ENCODE results near the gene ARHGAP23. TPM values are rescaled to one million over a fixed set of nuclear protein-coding genes. Genes with fewer than 3 reads are reported as not detected.
"Not testable (repeated sequence)": the region's sequence is repeated elsewhere in the genome, so short reads cannot be mapped to it uniquely, and the experiment has no call there.

ARHGAP23 gene
- total RNA-seq, 4 donors from 2014 or later: 2.6 to 119 (median 15.2) TPM

GRCh38 chr17:38484242-38485145 lies 56.2 kb downstream of the ARHGAP23 start:
- intact Hi-C loops (cut with DNase I; ENCODE audit: low total_unique reads): loop anchor here (5.0 kb wide), 1 partner anchor 42 kb away; no protein-coding TSS in a partner anchor
- not testable (repeated sequence) for H3K27me3 ChIP-seq, H3K4me1 ChIP-seq, H3K9me3 ChIP-seq, H3K4me3 ChIP-seq, H3K36me3 ChIP-seq
- TF ChIP-seq CTCF (IDR thresholded peaks at IDR 0.05): peak; percentile 83 to 93 (median 90)
- H3K27ac ChIP-seq: peak overlapping the region; percentile 69 to 87
- DNase-seq: peak; percentile 83 to 84

GRCh38 chr17:38485146-38485468 lies 56.8 kb downstream of the ARHGAP23 start:
- Histone ChIP-seq H3K36me3 (no peaks in the 10 kb centered on the region), H3K4me3 (no peak overlapping the region), H3K9me3 (no peaks in the 10 kb centered on the region), H3K27ac (peak overlapping the region; percentile 58 to 87), H3K27me3 (no peaks in the 10 kb centered on the region), H3K4me1 (no peaks in the 10 kb centered on the region)
- no peak for DNase-seq
- intact Hi-C loops (cut with DNase I; ENCODE audit: low total_unique reads): no loop called here
- TF ChIP-seq POLR2A (IDR thresholded peaks at IDR 0.05) (no peak), CTCF (IDR thresholded peaks at IDR 0.05) (no peak)

GRCh38 chr17:38485681-38486298 lies 57.5 kb downstream of the ARHGAP23 start:
- DNase-seq; H3K4me3 ChIP-seq; H3K4me1 ChIP-seq; H3K27me3 ChIP-seq; intact Hi-C loops (cut with DNase I; ENCODE audit: low total_unique reads); H3K36me3 ChIP-seq; H3K9me3 ChIP-seq: not testable (repeated sequence)
- H3K27ac ChIP-seq: peak overlapping the region; percentile 58 to 87

- H3K27ac ChIP-seq; H3K4me1 ChIP-seq; H3K27me3 ChIP-seq; intact Hi-C loops (cut with DNase I; ENCODE audit: low total_unique reads); H3K4me3 ChIP-seq; H3K9me3 ChIP-seq; H3K36me3 ChIP-seq; DNase-seq: not testable (repeated sequence)
Measured at GRCh38 chr17:38489774-38490173, 61.5 kb downstream of the ARHGAP23 start.

- intact Hi-C loops (cut with DNase I; ENCODE audit: low total_unique reads); H3K9me3 ChIP-seq; DNase-seq; H3K36me3 ChIP-seq; H3K27me3 ChIP-seq; H3K4me3 ChIP-seq; H3K27ac ChIP-seq; H3K4me1 ChIP-seq: not testable (repeated sequence)
- TF ChIP-seq CTCF (IDR thresholded peaks at IDR 0.05): peak in 1 of 4 experiments; percentile 31
Measured at GRCh38 chr17:38491346-38492066, 63.2 kb downstream of the ARHGAP23 start.
